HEK293 (cell line): ENCODE results near the gene ITGA3.
"Not testable (repeated sequence)": the region's sequence is repeated elsewhere in the genome, so short reads cannot be mapped to it uniquely, and the experiment has no call there.

Experiments used
- CTCF ChIP-seq: fragments of 450-650 bp; formaldehyde crosslinking; IDR thresholded peaks from 2 replicates; pipeline ENCODE4 v1.5.1; 2016; ENCODE audit warnings: missing biosample characterization, missing genetic modification characterization
- KLF10 ChIP-seq: fragments of 450-650 bp; IDR thresholded peaks from 2 replicates; pipeline ENCODE4 v1.5.1; 2018; ENCODE audit warnings: missing biosample characterization, mild to moderate bottlenecking, missing genetic modification characterization
- ZBTB44 ChIP-seq: fragments of 450-650 bp; IDR thresholded peaks from 2 replicates; pipeline ENCODE4 v1.5.1; 2018; ENCODE audit warnings: missing biosample characterization, mild to moderate bottlenecking, missing genetic modification characterization
- ZEB2 ChIP-seq: fragments of 450-650 bp; formaldehyde crosslinking; IDR thresholded peaks from 2 replicates; pipeline ENCODE4 v1.5.1; 2016; ENCODE audit warnings: missing biosample characterization, missing genetic modification characterization
- ZNF114 ChIP-seq: fragments of 450-650 bp; formaldehyde crosslinking; IDR thresholded peaks from 2 replicates; pipeline ENCODE4 v1.5.0; 2017; ENCODE audit warnings: missing biosample characterization, missing genetic modification characterization
- ZNF138 ChIP-seq: fragments of 450-650 bp; formaldehyde crosslinking; IDR thresholded peaks from 2 replicates; pipeline ENCODE4 v1.5.1; 2016; ENCODE audit warnings: missing biosample characterization, missing genetic modification characterization, borderline replicate concordance
- ZNF202 ChIP-seq: fragments of 450-650 bp; formaldehyde crosslinking; IDR thresholded peaks from 2 replicates; pipeline ENCODE4 v1.5.1; 2016; ENCODE audit warnings: missing biosample characterization, missing genetic modification characterization, borderline replicate concordance
- ZNF211 ChIP-seq: fragments of 450-650 bp; formaldehyde crosslinking; IDR thresholded peaks from 2 replicates; pipeline ENCODE4 v1.5.1; 2016; ENCODE audit warnings: low read depth, missing biosample characterization, missing genetic modification characterization
- ZNF621 ChIP-seq: fragments of 450-650 bp; formaldehyde crosslinking; IDR thresholded peaks from 2 replicates; pipeline ENCODE4 v1.5.1; 2017; ENCODE audit warnings: missing biosample characterization, missing genetic modification characterization

GRCh38 chr17:50061713-50062045, 5.8 kb downstream of the ITGA3 start:
- not testable (repeated sequence) for TF ChIP-seq CTCF (tag by site-specific recombination); ZNF138 (tag by site-specific recombination); ZEB2; ZNF211 (tag by site-specific recombination); KLF10; ZBTB44 (tag by site-specific recombination); ZNF114; ZNF621 (tag by site-specific recombination); ZNF202 (tag by site-specific recombination)
